CD4-positive, CD25-positive, alpha-beta regulatory T cell (primary cell): ENCODE results near the gene COX6B1. TPM values are rescaled to one million over a fixed set of nuclear protein-coding genes. Genes with fewer than 3 reads are reported as not detected.

Experiments used
- ATAC-seq, 2 donors: fragments of 150-1000 bp; cut with Tn5 transposase; one replicate each; pipeline ENCODE4 v1.10.0; 2021; ENCODE audit warnings: low read depth in 2 of 2, moderate number of reproducible peaks in 2 of 2, moderate library complexity in 1 of 2
- DNase-seq, 3 donors: peaks; one replicate each; pipeline versions ENCODE4 v3.0.0 to v3.0.0-alpha.2; 2012 to 2022; ENCODE audit warnings: mixed read lengths in 1 of 3
- H3K27ac ChIP-seq: one replicate; pipeline ENCODE4 v1.7.0; 2013; ENCODE audit warnings: mild to moderate bottlenecking, low read length; ENCODE audit not compliant: insufficient read depth, poor library complexity, severe bottlenecking
- H3K27me3 ChIP-seq: one replicate; pipeline ENCODE4 v1.7.0; 2013; ENCODE audit warnings: low read length; ENCODE audit not compliant: control insufficient read depth, insufficient read depth
- H3K36me3 ChIP-seq: one replicate; pipeline ENCODE4 v1.7.0; 2013; ENCODE audit warnings: mild to moderate bottlenecking, low read length, moderate library complexity; ENCODE audit not compliant: control insufficient read depth, insufficient read depth
- H3K4me1 ChIP-seq: 2 replicates; pipeline ENCODE4 v1.7.0; 2013; ENCODE audit warnings: mild to moderate bottlenecking, low read length; ENCODE audit not compliant: insufficient read depth, control insufficient read depth, poor library complexity, severe bottlenecking
- H3K4me3 ChIP-seq: one replicate; pipeline ENCODE4 v1.7.0; 2013; ENCODE audit warnings: low read depth, mild to moderate bottlenecking, low read length, moderate library complexity
- H3K9me3 ChIP-seq, 2 experiments: 1 replicate in 1 of 2; 2 replicates in 1 of 2; pipeline ENCODE4 v1.7.0; 2013; ENCODE audit warnings: low read length in 2 of 2, mild to moderate bottlenecking in 1 of 2, moderate library complexity in 1 of 2; ENCODE audit not compliant: control insufficient read depth in 2 of 2
- H3K27ac Mint-ChIP-seq, 3 donors: one replicate each; pipeline ENCODE4 v1.8.0; 2020 to 2022; ENCODE audit warnings: mild to moderate bottlenecking in 3 of 3, mixed read lengths in 3 of 3, moderate library complexity in 2 of 3
- H3K27me3 Mint-ChIP-seq: one replicate; pipeline ENCODE4 v1.8.0; 2022; ENCODE audit warnings: mild to moderate bottlenecking, mixed read lengths
- H3K36me3 Mint-ChIP-seq: one replicate; pipeline ENCODE4 v1.8.0; 2020; ENCODE audit warnings: mixed read lengths
- H3K4me1 Mint-ChIP-seq, 4 donors: one replicate each; pipeline ENCODE4 v1.8.0; 2020 to 2022; ENCODE audit warnings: mixed read lengths in 4 of 4, mild to moderate bottlenecking in 1 of 4
- H3K4me3 Mint-ChIP-seq, 4 donors: one replicate each; pipeline ENCODE4 v1.8.0; 2020 to 2022; ENCODE audit warnings: mild to moderate bottlenecking in 4 of 4, mixed read lengths in 4 of 4, moderate library complexity in 3 of 4
- H3K9me3 Mint-ChIP-seq, 7 donors: one replicate each; pipeline ENCODE4 v1.8.0; 2020 to 2022; ENCODE audit warnings: mixed read lengths in 7 of 7, mild to moderate bottlenecking in 3 of 7, moderate library complexity in 2 of 7
- polyA plus RNA-seq, 4 donors: library from polyadenylated mRNA; unstranded; fragments of 300-500 nt; fragmentation: Illumina TruSeq; gene quantifications; one replicate each; pipeline ENCODE4 v1.2.3, GENCODE V29; 2021
- total RNA-seq: library from RNA; stranded (reverse); gene quantifications from one replicate; pipeline ENCODE4 v1.2.3, GENCODE V29; 2022

Gene COX6B1
- total and polyA plus RNA-seq, 5 donors from 2014 or later = 249 to 919 (median 910) TPM

- ATAC-seq = no peak
- no peak for DNase-seq
- H3K4me1 ChIP-seq = peaks cover 7% of the 10 kb centered on the region
- Mint-ChIP-seq H3K27me3 (no peaks in the 10 kb centered on the region), H3K27ac (peak overlapping the region in 1 of 3 donors; percentile 82), H3K4me3 (no peak overlapping the region), H3K4me1 (peaks cover 4 to 30% (median 18%) of the 10 kb centered on the region in 4 donors), H3K36me3 (peaks cover 34% of the 10 kb centered on the region), H3K9me3 (peaks cover 0 to 2% (median 0%) of the 10 kb centered on the region in 7 donors)
- H3K27me3 ChIP-seq = no peaks in the 10 kb centered on the region
- no peak overlapping the region for H3K4me3 ChIP-seq
- H3K27ac ChIP-seq = no peak overlapping the region
- no peaks in the 10 kb centered on the region for H3K9me3 ChIP-seq
- peaks cover 68% of the 10 kb centered on the region for H3K36me3 ChIP-seq
These were observed 7.5 kb downstream of the COX6B1 start for GRCh38 chr19:35655600-35655999.

DNA sequence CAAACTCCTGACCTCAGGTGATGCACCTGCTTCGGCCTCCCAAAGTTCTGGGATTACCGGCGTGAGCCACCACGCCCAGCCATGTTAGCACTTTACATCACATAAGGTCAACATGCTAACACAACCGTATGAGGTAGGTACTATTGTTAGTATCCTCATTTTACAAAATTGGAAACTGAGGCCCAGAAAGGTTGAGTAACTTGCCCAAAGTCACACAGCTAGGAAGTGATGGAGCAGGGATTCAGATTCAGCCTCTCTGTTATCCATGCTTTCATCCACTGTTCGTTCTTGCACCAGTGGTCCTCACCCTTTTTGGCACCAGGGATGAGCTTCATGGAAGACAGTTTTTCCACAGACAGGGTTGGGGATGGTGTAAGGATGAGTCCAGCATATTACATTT, 8.6 kb downstream of the COX6B1 start:
- Mint-ChIP-seq H3K27me3 (no peaks in the 10 kb centered on the region), H3K4me1 (peaks cover 0 to 20% (median 12%) of the 10 kb centered on the region in 4 donors), H3K27ac (no peak overlapping the region), H3K9me3 (peaks cover 0 to 2% (median 0%) of the 10 kb centered on the region in 7 donors), H3K4me3 (no peak overlapping the region), H3K36me3 (peaks cover 30% of the 10 kb centered on the region)
- H3K4me1 ChIP-seq = peaks cover 3% of the 10 kb centered on the region
- peaks cover 58% of the 10 kb centered on the region for H3K36me3 ChIP-seq
- H3K27me3 ChIP-seq = no peaks in the 10 kb centered on the region
- H3K9me3 ChIP-seq = no peaks in the 10 kb centered on the region
- no peak overlapping the region for H3K4me3 ChIP-seq
- ATAC-seq (no peak), DNase-seq (no peak)
- no peak overlapping the region for H3K27ac ChIP-seq

DNA sequence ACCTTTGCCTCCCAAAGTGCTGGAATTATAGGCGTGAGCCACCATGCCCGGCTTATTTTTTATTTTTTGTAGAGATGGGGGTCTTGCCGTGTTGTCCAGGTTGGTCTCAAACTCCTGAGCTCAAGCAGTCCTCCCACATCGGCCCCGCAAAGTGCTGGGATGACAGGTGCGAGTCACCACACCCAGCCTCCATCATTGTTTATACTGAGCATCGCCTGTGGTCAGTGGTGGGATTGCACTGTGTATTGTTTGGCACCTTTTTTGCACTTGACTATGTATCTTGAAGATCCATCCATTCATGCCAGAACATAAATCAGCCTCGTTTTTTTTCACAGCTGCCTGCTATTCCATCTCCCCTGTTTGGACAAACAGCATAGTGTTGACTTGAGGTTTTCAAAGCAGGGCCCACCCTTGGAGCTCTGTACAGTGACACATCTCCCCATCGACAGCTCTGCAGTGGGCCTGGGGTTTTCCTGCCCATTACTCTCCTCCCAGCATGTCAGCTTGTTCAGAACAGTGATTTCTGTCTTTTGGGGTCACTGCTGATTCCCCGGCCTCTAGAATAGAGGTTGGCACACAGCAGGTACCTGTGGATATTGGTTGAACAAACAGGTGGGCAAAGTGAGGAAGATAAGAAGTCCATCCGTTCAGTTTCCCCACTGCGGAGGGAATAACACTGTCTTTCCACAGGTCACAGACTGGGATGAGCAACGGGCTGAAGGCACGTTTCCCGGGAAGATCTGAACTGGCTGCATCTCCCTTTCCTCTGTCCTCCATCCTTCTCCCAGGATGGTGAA, 10.0 kb downstream of the COX6B1 start:
- peak overlapping the region in 1 of 3 donors; percentile 51 for H3K27ac Mint-ChIP-seq
- Histone ChIP-seq H3K36me3 (peaks cover 54% of the 10 kb centered on the region), H3K4me1 (peaks cover 3% of the 10 kb centered on the region), H3K4me3 (no peak overlapping the region), H3K27ac (no peak overlapping the region), H3K27me3 (no peaks in the 10 kb centered on the region), H3K9me3 (no peaks in the 10 kb centered on the region)
- no peaks in the 10 kb centered on the region for H3K27me3 Mint-ChIP-seq
- peaks cover 0 to 2% (median 0%) of the 10 kb centered on the region in 7 donors for H3K9me3 Mint-ChIP-seq
- no peak for ATAC-seq
- no peak for DNase-seq
- H3K4me1 Mint-ChIP-seq = peaks cover 0 to 19% (median 11%) of the 10 kb centered on the region in 4 donors
- H3K4me3 Mint-ChIP-seq = no peak overlapping the region
- H3K36me3 Mint-ChIP-seq = peaks cover 30% of the 10 kb centered on the region

DNA sequence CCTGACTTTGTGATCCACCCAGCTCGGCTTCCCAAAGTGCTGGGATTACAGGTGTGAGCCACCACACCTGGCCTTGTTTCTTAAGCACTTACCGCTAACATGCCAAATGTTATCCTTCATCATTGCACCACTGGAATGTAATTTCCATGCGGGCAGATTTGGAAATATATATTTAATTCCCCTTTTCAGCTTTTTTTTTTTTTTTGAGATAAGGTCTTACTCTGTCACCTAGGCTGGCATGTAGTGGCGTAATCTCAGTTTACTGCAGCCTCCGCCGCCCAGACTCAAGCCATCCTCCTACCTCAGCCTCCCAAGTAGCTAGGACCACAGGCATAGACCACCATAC, 13.8 kb downstream of the COX6B1 start:
- Mint-ChIP-seq H3K27me3 (no peaks in the 10 kb centered on the region), H3K9me3 (peaks cover 0 to 2% (median 0%) of the 10 kb centered on the region in 7 donors), H3K36me3 (peaks cover 14% of the 10 kb centered on the region), H3K27ac (no peak overlapping the region), H3K4me1 (peaks cover 0 to 3% (median under 1%) of the 10 kb centered on the region in 4 donors), H3K4me3 (no peak overlapping the region)
- no peaks in the 10 kb centered on the region for H3K27me3 ChIP-seq
- ATAC-seq (no peak), DNase-seq (no peak)
- H3K9me3 ChIP-seq = no peaks in the 10 kb centered on the region
- peaks cover 3% of the 10 kb centered on the region for H3K4me1 ChIP-seq
- H3K36me3 ChIP-seq = peaks cover 21% of the 10 kb centered on the region
- no peak overlapping the region for H3K27ac ChIP-seq
- no peak overlapping the region for H3K4me3 ChIP-seq

DNA sequence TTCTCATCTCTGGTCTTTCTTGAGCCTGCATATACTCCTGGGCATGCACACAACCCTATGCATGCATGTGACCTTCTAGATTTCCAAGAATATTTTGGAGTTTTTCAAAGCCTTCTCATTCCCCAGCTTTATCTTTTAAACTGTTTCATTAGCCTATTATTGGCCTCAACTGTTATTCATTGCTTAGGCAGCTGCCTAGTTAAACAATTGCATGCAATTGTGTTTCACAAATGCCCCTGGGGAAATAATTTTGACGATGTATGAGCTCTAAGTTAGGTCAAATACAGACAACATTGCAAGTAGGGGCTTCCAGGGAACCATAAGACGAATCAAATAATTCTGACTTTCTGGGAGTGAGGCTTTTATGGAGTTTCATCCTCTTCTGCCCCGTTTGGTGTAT, 15.9 kb downstream of the COX6B1 start:
- ATAC-seq (no peak), DNase-seq (no peak)
- Histone ChIP-seq H3K36me3 (peaks cover 5% of the 10 kb centered on the region), H3K9me3 (no peaks in the 10 kb centered on the region), H3K27ac (no peak overlapping the region), H3K27me3 (no peaks in the 10 kb centered on the region), H3K4me3 (no peak overlapping the region), H3K4me1 (no peaks in the 10 kb centered on the region)
- Mint-ChIP-seq H3K4me1 (peaks cover 0 to 2% (median 0%) of the 10 kb centered on the region in 4 donors), H3K27me3 (peaks cover under 1% of the 10 kb centered on the region), H3K4me3 (no peak overlapping the region), H3K27ac (no peak overlapping the region), H3K9me3 (peaks cover 0 to 2% (median 0%) of the 10 kb centered on the region in 7 donors), H3K36me3 (peaks cover 3% of the 10 kb centered on the region)

- no peaks in the 10 kb centered on the region for H3K36me3 Mint-ChIP-seq
- DNase-seq = no peak
- Histone ChIP-seq H3K4me3 (no peak overlapping the region), H3K36me3 (no peaks in the 10 kb centered on the region), H3K27ac (no peak overlapping the region), H3K27me3 (no peaks in the 10 kb centered on the region), H3K4me1 (no peaks in the 10 kb centered on the region), H3K9me3 (no peaks in the 10 kb centered on the region)
- peaks cover 11% of the 10 kb centered on the region for H3K27me3 Mint-ChIP-seq
- no peak overlapping the region for H3K4me3 Mint-ChIP-seq
- H3K4me1 Mint-ChIP-seq = peaks cover 0 to 2% (median 0%) of the 10 kb centered on the region in 4 donors
- no peak for ATAC-seq
- no peak overlapping the region for H3K27ac Mint-ChIP-seq
- peaks cover 0 to 2% (median 0%) of the 10 kb centered on the region in 7 donors for H3K9me3 Mint-ChIP-seq
These were observed 17.0 kb downstream of the COX6B1 start for GRCh38 chr19:35665157-35665556.

- Histone ChIP-seq H3K27ac (no peak overlapping the region), H3K4me1 (no peaks in the 10 kb centered on the region), H3K36me3 (no peaks in the 10 kb centered on the region), H3K9me3 (no peaks in the 10 kb centered on the region), H3K4me3 (no peak overlapping the region), H3K27me3 (no peaks in the 10 kb centered on the region)
- Mint-ChIP-seq H3K4me1 (peaks cover 0 to 2% (median 0%) of the 10 kb centered on the region in 4 donors), H3K27me3 (peaks cover 12% of the 10 kb centered on the region), H3K9me3 (no peaks in the 10 kb centered on the region), H3K4me3 (no peak overlapping the region), H3K27ac (no peak overlapping the region), H3K36me3 (no peaks in the 10 kb centered on the region)
- ATAC-seq (no peak), DNase-seq (no peak)
These were observed 17.5 kb downstream of the COX6B1 start for GRCh38 chr19:35665604-35666003.
